HS-5 (cell line): Measurements from ENCODE around the gene GALNT13.

Source experiments
- DNase-seq: peaks from one replicate; pipeline ENCODE4 v3.0.0-alpha.2; 2012; ENCODE audit warnings: low read depth

The GALNT13 gene

DNA sequence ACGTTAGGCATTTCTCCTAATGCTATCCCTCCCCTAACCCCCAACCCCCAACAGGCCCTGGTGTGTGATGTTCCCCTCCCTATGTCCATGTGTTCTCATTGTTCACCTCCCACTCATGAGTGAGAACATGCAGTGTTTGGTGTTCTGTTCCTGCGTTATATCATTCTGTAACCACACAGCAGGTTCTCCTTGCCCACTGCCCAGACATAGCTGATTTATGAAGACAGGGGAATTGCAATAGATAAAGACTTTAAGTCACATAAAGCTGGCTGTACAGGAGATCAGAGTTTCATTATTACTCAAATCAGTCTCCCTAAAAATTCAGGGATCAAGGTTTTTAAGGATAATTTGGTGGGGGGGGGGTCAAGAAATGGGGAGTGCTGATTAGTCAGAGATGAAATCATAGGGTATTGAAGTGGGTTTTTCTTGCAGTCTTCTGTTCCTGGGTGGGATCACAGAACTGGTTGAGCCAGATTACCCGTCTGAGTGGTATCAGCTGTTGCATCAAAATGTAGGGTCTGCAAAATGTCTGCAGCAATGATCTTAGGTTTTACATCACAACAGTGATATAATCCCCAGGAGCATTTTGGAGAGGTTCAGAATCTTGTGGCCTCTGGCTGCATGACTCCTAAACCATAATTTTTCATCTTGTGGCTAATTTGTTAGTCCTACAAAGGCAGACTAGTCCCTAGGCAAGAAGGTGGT lies 434.7 kb downstream of the GALNT13 start:
- no peak for DNase-seq

DNA sequence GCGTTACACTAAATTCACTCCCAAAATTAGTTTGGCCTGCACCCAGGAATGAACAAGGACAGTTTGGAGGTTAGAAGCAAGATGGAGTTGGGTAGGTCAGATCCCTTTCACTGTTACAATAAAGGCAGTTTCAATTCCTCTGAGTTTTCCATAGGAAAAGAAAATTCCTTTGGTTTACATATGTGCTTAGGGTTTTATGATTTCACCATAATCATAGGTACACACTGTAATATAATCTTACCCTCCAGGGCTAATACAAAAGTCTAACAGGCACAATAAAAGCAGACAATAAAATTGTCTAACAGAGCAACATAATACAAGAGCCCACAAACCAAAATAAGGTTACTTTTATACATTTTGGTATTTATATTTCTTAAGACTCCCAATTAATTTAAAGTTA lies 435.3 kb downstream of the GALNT13 start:
- DNase-seq, result no peak

DNA sequence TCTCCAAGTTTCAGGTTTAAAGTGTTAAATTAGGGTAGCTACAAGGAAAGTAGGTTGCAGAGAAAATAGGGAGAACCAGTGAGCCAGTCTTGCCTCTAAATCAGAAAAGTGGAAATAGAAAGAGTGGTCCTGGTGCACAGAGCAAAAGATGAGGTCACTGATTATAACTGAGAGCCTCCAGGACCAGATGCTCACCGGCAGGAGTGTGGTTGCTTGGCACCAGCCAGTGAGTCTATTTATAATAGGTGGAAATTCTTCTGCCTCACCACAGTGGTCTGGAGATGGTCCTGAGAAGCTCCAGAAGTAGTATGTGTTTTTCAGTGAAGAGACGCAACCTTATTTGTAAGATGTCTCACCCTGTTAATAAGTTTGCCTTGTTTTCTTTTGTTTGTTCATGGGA lies 452.9 kb downstream of the GALNT13 start:
- DNase-seq, result no peak

DNA sequence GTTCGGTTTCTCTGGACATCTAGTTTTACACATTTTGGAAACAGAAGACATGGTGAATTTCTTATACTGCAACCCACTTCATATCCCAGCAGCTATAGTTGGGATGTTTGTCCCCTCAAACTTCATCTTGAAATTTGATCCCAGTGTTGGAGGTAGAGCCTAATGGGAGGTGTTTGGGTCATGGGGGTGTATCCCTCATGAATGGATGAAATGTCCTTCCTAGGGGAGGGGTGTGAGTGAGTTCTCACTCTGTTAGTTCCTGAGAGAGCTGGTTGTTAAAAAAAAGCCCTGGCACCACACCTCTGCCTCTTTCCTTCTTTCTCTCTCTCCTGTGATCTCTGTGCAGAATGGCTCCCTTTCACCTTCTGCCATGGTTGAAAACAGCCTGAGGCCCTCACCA lies 457.8 kb downstream of the GALNT13 start:
- no peak for DNase-seq

- DNase-seq, result no peak
Observed at GRCh38 chr2:154331784-154332183, 460.1 kb downstream of the GALNT13 start.

GRCh38 chr2:154336201-154336600 lies 464.5 kb downstream of the GALNT13 start:
- no peak for DNase-seq

DNA sequence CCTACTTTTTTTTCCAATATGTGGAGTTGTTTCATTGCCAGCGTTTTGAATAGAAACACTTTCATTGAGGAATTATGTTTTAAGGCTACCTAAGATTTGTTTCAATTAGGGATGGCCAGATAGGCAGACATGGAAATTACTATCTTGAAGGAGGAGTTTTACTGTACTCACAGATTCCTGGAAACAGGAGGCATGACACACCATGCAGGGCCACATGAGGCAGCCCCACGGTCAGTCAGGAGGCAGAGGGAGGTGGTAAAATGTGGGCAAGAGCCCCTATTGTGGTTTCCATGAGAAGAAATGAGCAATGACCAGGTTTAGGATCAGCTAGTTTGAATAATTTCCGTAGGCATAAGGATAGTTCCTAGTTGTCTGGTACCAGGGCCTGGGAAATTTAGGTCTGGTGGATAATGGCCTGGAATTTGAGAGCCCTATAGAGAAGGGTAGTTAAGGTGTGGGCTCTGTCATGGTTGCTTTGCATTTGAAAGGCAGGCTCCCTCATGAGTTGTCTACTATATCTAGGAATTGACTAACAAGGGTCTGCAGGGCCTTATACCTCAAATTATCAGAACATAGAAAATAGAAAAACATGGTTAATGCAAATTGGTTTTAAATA lies 466.7 kb downstream of the GALNT13 start:
- DNase-seq, result no peak

GRCh38 chr2:154343282-154343681 lies 471.6 kb downstream of the GALNT13 start:
- DNase-seq, result peak; percentile 30

GRCh38 chr2:154350911-154351310 lies 479.2 kb downstream of the GALNT13 start:
- no peak for DNase-seq

- DNase-seq, result no peak
Observed at GRCh38 chr2:154361276-154361675, 489.6 kb downstream of the GALNT13 start.

DNA sequence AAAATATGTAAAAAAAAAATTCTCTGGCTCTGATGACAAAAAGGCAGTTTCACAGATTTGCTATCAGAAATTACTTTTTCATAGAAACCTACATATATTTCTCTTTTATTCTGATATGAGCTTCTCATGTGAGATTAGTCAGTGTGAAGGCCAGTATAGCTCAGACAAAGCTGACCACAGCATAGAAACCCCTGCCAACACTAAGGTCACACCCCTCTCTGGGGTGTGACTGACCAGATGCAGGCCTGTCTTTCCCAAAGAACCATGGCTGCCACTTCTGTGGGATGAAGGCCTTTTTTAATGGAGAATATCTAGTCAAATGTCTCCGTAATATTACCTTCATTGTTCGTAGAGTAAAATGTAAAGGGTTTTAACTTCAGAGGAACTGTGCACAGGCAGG lies 496.4 kb downstream of the GALNT13 start:
- no peak for DNase-seq

GRCh38 chr2:154370873-154371272 lies 499.2 kb downstream of the GALNT13 start:
- DNase-seq, result no peak

- DNase-seq, result peak; percentile 15
Observed at GRCh38 chr2:154374416-154374815, 502.7 kb downstream of the GALNT13 start.

DNA sequence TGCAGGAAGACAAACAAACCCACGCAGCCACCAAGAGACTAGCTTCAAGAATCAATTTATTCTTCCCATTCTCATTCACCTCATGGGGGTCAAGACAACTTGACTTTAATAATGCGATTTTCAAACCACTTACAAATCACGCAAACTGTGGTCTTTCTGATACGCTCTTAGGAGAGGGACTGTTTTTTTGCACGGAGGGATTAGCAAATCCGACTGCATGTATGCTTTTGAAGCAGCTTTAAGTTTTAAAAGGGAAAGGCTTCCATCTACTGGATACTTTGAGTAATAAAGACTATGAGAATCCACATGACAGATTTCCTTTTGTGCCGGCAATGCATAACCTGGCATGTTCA lies 503.8 kb downstream of the GALNT13 start:
- DNase-seq, result peak; percentile 48

- no peak for DNase-seq
Observed at GRCh38 chr2:154381931-154382794, 510.4 kb downstream of the GALNT13 start.

DNA sequence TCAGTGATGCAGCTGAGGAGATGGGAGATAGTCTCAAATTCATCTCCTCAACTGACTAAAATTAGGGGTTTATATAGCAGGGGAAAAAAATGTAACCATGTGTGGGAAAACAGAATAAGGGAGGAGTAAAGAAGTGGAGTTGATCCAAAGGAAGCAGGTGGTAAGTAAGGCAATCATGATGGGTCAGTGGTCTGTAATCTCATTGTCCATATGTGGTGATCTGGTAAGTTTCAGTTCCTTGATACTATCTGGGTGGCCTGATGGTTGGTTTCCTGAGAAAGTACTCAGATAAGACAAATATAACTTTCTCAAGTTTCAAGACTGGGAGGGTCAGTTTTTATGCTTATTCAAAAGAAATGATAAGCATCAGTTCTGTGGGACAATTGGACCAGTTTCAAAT lies 514.5 kb downstream of the GALNT13 start:
- DNase-seq, result no peak

- DNase-seq, result no peak
Observed at GRCh38 chr2:154391051-154391450, 519.3 kb downstream of the GALNT13 start.

GRCh38 chr2:154392256-154392655 lies 520.5 kb downstream of the GALNT13 start:
- no peak for DNase-seq

- no peak for DNase-seq
Observed at GRCh38 chr2:154394600-154394999, 522.9 kb downstream of the GALNT13 start.

DNA sequence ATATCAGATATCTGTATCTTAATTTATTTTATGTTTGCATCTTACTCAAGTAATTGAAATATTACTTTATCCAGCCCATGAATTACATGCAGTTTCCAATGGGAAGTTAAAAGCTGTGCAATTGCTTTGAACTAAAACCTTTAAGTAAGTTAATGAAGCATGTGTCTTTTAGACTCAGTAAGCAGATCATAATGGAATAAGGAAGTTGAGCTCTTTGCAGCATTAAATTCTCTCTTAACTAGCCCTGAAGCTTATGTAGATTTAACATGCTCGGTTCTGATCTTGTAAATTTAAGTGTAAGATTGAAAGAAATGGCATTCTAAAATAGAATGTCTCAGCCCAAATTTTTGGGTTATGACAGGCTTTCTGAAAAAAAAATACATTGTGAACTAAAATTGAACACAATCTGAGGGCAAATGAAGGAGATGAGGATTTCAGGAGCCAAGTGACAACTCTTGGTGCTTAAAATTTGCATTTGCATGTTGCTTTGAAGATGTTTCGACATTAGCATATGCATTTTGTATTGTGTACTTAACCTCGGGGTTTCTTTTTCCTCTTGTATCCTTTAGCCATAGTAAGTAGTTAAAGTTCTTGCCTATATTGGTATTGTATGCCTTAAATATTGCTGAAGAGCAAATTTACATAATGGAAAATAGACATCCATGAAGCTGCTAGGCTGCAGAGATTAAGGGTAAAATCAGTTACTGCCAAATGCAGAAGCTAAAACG lies 529.0 kb downstream of the GALNT13 start:
- DNase-seq, result no peak

GRCh38 chr2:154402213-154402612 lies 530.5 kb downstream of the GALNT13 start:
- peak; percentile 31 for DNase-seq

DNA sequence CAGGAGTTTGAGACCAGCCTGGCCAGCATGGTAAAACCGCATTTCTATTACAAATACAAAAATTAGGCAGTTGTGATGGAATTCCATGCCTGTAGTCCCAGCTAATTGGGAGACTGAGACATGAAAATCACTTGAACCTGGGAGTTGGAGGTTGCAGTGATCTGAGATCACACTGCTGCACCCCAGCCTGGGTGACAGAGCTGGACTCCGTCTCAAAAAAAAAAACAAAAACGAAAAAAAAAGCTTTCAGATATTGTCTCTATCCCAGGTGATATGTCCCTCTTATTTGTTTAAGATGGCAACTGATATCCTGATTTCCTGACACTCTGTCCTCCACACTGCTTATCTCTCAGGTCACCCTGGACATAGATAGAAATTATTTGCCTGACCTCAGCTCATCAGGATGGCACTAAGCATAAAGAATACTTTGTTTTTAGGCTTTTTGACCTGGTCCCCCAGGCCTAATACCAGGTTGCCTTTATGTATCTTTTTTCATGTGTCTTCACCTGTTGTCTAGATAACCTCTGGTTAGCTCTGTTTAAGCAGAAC lies 531.6 kb downstream of the GALNT13 start:
- no peak for DNase-seq
